SK-N-MC (cell line): Measurements from ENCODE around the gene NAA15.
A peak's percentile ranks its signal among the peaks of the same experiment; 100 is the strongest.
"Not testable (repeated sequence)": the region's sequence is repeated elsewhere in the genome, so short reads cannot be mapped to it uniquely, and the experiment has no call there.

ENCODE experiments used
- DNase-seq: peaks from one replicate; pipeline ENCODE4 v3.0.0-alpha.2; 2011; ENCODE audit warnings: low read depth, low spot score
- H3K27ac ChIP-seq: fragments of 200-600 bp; sonication (generic); 2 replicates; pipeline ENCODE4 v1.5.1; 2016; ENCODE audit warnings: mixed run types
- H3K36me3 ChIP-seq: fragments of 200-600 bp; sonication (generic); 2 replicates; pipeline ENCODE4 v1.6.1; 2017; ENCODE audit warnings: antibody characterized with exemption, low read length, mixed read lengths; ENCODE audit not compliant: insufficient read depth
- H3K4me3 ChIP-seq: fragments of 200-600 bp; sonication (generic); 2 replicates; pipeline ENCODE4 v1.5.1; 2016
- H3K9ac ChIP-seq: fragments of 200-600 bp; sonication (generic); 2 replicates; pipeline ENCODE4 v1.8.0; 2017; ENCODE audit warnings: mixed run types, mixed read lengths; ENCODE audit not compliant: insufficient read length
- H3K9me3 ChIP-seq: fragments of 200-600 bp; sonication (generic); 2 replicates; pipeline ENCODE4 v1.6.1; 2017; ENCODE audit warnings: low read depth, mild to moderate bottlenecking, antibody characterized with exemption, low read length, moderate library complexity, mixed read lengths
- EZH2 ChIP-seq: fragments of 200-600 bp; sonication (generic); IDR thresholded peaks from one replicate; pipeline ENCODE4 v1.6.1; 2017; ENCODE audit warnings: antibody characterized with exemption
- FOXP2 ChIP-seq: optimal IDR thresholded peaks from 2 replicates; pipeline ENCODE3; 2011; ENCODE audit warnings: mild to moderate bottlenecking, moderate library complexity; ENCODE audit not compliant: insufficient read depth; ENCODE audit errors: extremely low read length, control extremely low read depth
- POLR2AphosphoS5 ChIP-seq: IDR thresholded peaks from 2 replicates; pipeline ENCODE4 v1.6.1; 2012; ENCODE audit warnings: mild to moderate bottlenecking, low read depth, low read length, borderline replicate concordance

The NAA15 gene

DNA sequence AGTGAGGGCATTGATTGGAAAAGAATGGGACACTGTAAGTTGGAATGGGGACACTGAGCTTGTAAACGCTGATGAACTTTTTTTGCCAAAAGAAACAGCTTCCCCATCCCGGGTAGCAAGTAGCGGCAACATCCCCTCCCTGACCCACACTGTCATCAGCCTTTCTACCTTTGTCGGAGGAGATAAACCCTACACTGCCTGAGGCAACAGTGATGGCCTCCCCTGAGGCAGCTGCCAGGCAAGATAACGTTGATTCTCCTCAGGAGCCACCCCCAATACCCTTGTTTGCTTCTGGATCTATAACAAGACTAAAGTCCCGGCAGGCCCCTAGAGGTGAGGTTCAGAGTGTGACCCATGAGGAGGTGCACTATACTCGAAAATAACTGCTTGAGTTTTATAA, 142.4 kb downstream of the NAA15 start:
- Histone ChIP-seq H3K9ac (no peak overlapping the region), H3K27ac (no peak overlapping the region), H3K9me3 (peaks cover 4% of the 10 kb centered on the region; the same call in 1 of the 2 replicates), H3K4me3 (no peak overlapping the region), H3K36me3 (peaks cover 11% of the 10 kb centered on the region)
- no peak for TF ChIP-seq FOXP2
- no peak for TF ChIP-seq POLR2AphosphoS5
- TF ChIP-seq EZH2 = no peak
- no peak for DNase-seq

DNA sequence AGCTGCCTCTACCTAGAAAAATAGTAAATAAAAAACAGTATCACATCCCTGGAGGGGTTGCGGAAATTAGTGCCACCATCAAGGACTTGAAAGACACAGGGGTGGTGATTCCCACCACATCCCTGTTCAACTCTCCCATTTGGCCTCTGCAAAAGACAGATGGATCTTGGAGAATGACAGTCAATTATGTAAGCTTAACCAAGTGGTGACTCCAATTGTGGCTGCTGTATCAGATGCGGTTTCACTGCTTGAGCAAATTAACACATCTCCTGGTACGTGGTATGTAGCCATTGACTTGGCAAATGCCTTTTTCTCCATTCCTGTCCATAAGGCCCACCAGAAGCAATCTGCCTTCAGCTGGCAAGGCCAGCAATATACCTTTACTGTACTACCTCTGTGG, 143.6 kb downstream of the NAA15 start:
- H3K27ac ChIP-seq, H3K36me3 ChIP-seq, H3K4me3 ChIP-seq, H3K9me3 ChIP-seq, H3K9ac ChIP-seq, DNase-seq: not testable (repeated sequence)

GRCh38 chr4:139447078-139447477, 145.8 kb downstream of the NAA15 start:
- H3K4me3 ChIP-seq, DNase-seq, H3K9ac ChIP-seq, H3K36me3 ChIP-seq, H3K27ac ChIP-seq, H3K9me3 ChIP-seq: not testable (repeated sequence)

GRCh38 chr4:139450586-139450985, 149.3 kb downstream of the NAA15 start:
- no peak for TF ChIP-seq EZH2
- TF ChIP-seq FOXP2 = no peak
- TF ChIP-seq POLR2AphosphoS5 = no peak
- Histone ChIP-seq H3K4me3 (no peak overlapping the region), H3K9ac (no peak overlapping the region), H3K27ac (no peak overlapping the region), H3K36me3 (no peaks in the 10 kb centered on the region), H3K9me3 (no peaks in the 10 kb centered on the region)
- DNase-seq = no peak

DNA sequence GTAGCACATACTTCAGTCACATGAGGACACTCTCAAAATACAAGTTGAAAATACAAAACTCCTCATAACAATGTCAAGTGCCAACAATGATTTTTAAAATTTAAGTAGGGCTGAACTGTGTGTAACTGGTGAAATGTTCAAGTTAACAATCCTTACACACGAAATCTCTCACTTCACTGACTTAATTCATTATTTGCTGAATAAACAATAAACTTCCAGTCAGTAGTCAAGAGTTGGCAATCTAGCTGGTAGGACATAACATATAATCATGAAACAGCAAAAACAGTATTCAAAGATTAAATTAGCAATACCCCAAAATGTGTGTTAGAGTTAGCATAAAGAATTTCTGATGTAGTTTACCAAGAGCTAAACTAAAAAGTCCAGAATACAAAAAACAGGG, 150.7 kb downstream of the NAA15 start:
- Histone ChIP-seq H3K27ac (no peak overlapping the region), H3K9me3 (no peaks in the 10 kb centered on the region), H3K36me3 (no peaks in the 10 kb centered on the region), H3K9ac (peak overlapping the region; percentile 85), H3K4me3 (peak overlapping the region; percentile 88)
- TF ChIP-seq FOXP2 (no peak), EZH2 (no peak), POLR2AphosphoS5 (no peak)
- DNase-seq = no peak

DNA sequence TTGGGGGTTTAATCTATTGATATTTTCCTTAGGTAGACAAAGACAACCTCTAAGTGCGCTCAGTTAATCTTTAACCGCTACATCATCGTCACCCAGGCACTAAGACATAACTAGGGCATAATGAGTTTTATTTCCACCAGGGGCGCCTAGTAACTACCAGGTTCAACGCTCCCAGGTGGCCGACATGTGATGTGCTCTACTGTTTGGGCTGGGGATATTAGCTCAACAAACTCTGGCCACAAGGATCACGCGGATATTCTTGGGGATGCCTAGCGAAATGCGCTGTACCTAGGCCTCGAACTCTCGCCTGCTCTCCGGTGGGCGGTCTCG, 151.7 kb downstream of the NAA15 start:
- DNase-seq = no peak

GRCh38 chr4:139453371-139454110, 152.2 kb downstream of the NAA15 start:
- TF ChIP-seq FOXP2 (no peak), POLR2AphosphoS5 (peak; percentile 74), EZH2 (no peak)
- no peaks in the 10 kb centered on the region for H3K36me3 ChIP-seq
- H3K4me3 ChIP-seq = peak overlapping the region; percentile 88
- H3K9ac ChIP-seq = peak overlapping the region; percentile 85
- H3K9me3 ChIP-seq = no peaks in the 10 kb centered on the region
- H3K27ac ChIP-seq = peak overlapping the region; percentile 64; the same call in 1 of the 2 replicates
- DNase-seq = no peak

More for the DNA sequence above, 151.7 kb downstream of the NAA15 start:
- Histone ChIP-seq H3K9me3 (no peaks in the 10 kb centered on the region), H3K4me3 (peak overlapping the region; percentile 88), H3K27ac (peak overlapping the region; percentile 64; the same call in 1 of the 2 replicates), H3K36me3 (no peaks in the 10 kb centered on the region), H3K9ac (peak overlapping the region; percentile 85)
- no peak for TF ChIP-seq FOXP2
- no peak for TF ChIP-seq POLR2AphosphoS5
- no peak for TF ChIP-seq EZH2

- Histone ChIP-seq H3K27ac (peak within 1 kb of the TSS; percentile 64; the same call in 1 of the 2 replicates), H3K9me3 (no peaks in the 10 kb centered on the region), H3K36me3 (no peaks in the 10 kb centered on the region), H3K4me3 (peak within 1 kb of the TSS; percentile 88), H3K9ac (peak within 1 kb of the TSS; percentile 85)
- TF ChIP-seq EZH2 (no peak), POLR2AphosphoS5 (no peak), FOXP2 (no peak)
- no peak for DNase-seq
Measured at GRCh38 chr4:139454111-139455045, 153.1 kb downstream of the NAA15 start, which contains the start of gene RAB33B. Gene RAB33B (plus strand): TSS chr4:139454121. CDS start chr4:139454196, 75 bp downstream.
